Fibroblast of villous mesenchyme (primary cell): ENCODE measurements around the gene LARP4B. TPM values are rescaled to one million over a fixed set of nuclear protein-coding genes. Genes with fewer than 3 reads are reported as not detected.

Source experiments
- DNase-seq: peaks from one replicate; pipeline ENCODE4 v3.0.0-alpha.2; 2010; ENCODE audit warnings: low read depth
- H3K4me3 ChIP-seq: 2 replicates; pipeline ENCODE4 v1.5.1; 2011; ENCODE audit warnings: low read depth, mild to moderate bottlenecking, low read length
- CTCF ChIP-seq: IDR thresholded peaks from 2 replicates; pipeline ENCODE4 v1.5.1; 2012; ENCODE audit warnings: low read depth, mild to moderate bottlenecking, low read length; ENCODE audit not compliant: insufficient read depth
- total RNA-seq: library from RNA; depleted of rRNA; stranded (reverse); fragments of >200 nt; gene quantifications from 2 replicates; pipeline ENCODE4 v1.2.3, GENCODE V29; 2012

Gene LARP4B
- total RNA-seq, 1 donor, result 57.4 TPM

GRCh38 chr10:856416-857157 is 74.9 kb downstream of the LARP4B start:
- no peak for TF ChIP-seq CTCF
- no peak for DNase-seq
- H3K4me3 ChIP-seq, result no peak overlapping the region

- no peak for DNase-seq
- no peak for TF ChIP-seq CTCF
- H3K4me3 ChIP-seq, result no peak overlapping the region
These were observed 75.8 kb downstream of the LARP4B start for GRCh38 chr10:855671-856070.

GRCh38 chr10:855079-855478 is 76.4 kb downstream of the LARP4B start:
- H3K4me3 ChIP-seq, result no peak overlapping the region
- no peak for DNase-seq
- TF ChIP-seq CTCF, result no peak

GRCh38 chr10:853017-853416 is 78.5 kb downstream of the LARP4B start:
- no peak overlapping the region for H3K4me3 ChIP-seq
- TF ChIP-seq CTCF, result no peak

GRCh38 chr10:852386-852785 is 79.1 kb downstream of the LARP4B start:
- no peak for TF ChIP-seq CTCF
- H3K4me3 ChIP-seq, result no peak overlapping the region
- no peak for DNase-seq

More at GRCh38 chr10:853017-853416, 78.5 kb downstream of the LARP4B start:
- no peak for DNase-seq

- no peak for DNase-seq
- no peak for TF ChIP-seq CTCF
- H3K4me3 ChIP-seq, result no peak overlapping the region
These were observed 79.6 kb downstream of the LARP4B start for GRCh38 chr10:851901-852300.

- DNase-seq, result no peak
- TF ChIP-seq CTCF, result no peak
- no peak overlapping the region for H3K4me3 ChIP-seq
These were observed 81.4 kb downstream of the LARP4B start for GRCh38 chr10:850093-850492.
